ENCODE data around the gene CELA2A.

CELA2A gene

GRCh38 chr1:15456313-15456954 lies at the start of gene CELA2A:
CELA2A (plus strand) TSS chr1:15456732; CDS start chr1:15456754, 22 bp downstream.
- DNase-seq (ENCODE audit: low read depth), result no peak

GRCh38 chr1:15407580-15407979 lies 49.0 kb upstream of the CELA2A start:
- no peak for DNase-seq (ENCODE audit: low read depth)

GRCh38 chr1:15408890-15409387 lies 47.6 kb upstream of the CELA2A start:
- no peak for DNase-seq (ENCODE audit: low read depth)

GRCh38 chr1:15409388-15410222 lies 46.9 kb upstream of the CELA2A start, which contains the start of gene EFHD2:
EFHD2 (plus strand) TSS chr1:15409888; CDS start chr1:15409972, 84 bp downstream.
- peak; percentile 79 for DNase-seq (ENCODE audit: low read depth)

GRCh38 chr1:15410223-15410883 lies 46.2 kb upstream of the CELA2A start:
- DNase-seq (ENCODE audit: low read depth), result no peak

- DNase-seq (ENCODE audit: low read depth), result no peak
Measured at GRCh38 chr1:15410884-15411245, 45.7 kb upstream of the CELA2A start.

GRCh38 chr1:15411593-15412137 lies 44.9 kb upstream of the CELA2A start:
- DNase-seq (ENCODE audit: low read depth), result peak; percentile 33

- peak; percentile 30 for DNase-seq (ENCODE audit: low read depth)
Measured at GRCh38 chr1:15412175-15412800, 44.2 kb upstream of the CELA2A start.

GRCh38 chr1:15412843-15413242 lies 43.7 kb upstream of the CELA2A start:
- DNase-seq (ENCODE audit: low read depth), result no peak

- DNase-seq (ENCODE audit: low read depth), result no peak
Measured at GRCh38 chr1:15413563-15414444, 42.7 kb upstream of the CELA2A start.

GRCh38 chr1:15414445-15414983 lies 42.0 kb upstream of the CELA2A start:
- DNase-seq (ENCODE audit: low read depth), result no peak

- DNase-seq (ENCODE audit: low read depth), result peak; percentile 73
Measured at GRCh38 chr1:15417059-15417934, 39.2 kb upstream of the CELA2A start.

- DNase-seq (ENCODE audit: low read depth), result peak; percentile 22
Measured at GRCh38 chr1:15418806-15419515, 37.6 kb upstream of the CELA2A start.

- no peak for DNase-seq (ENCODE audit: low read depth)
Measured at GRCh38 chr1:15420853-15421465, 35.6 kb upstream of the CELA2A start.

GRCh38 chr1:15422871-15423270 lies 33.7 kb upstream of the CELA2A start:
- no peak for DNase-seq (ENCODE audit: low read depth)

- DNase-seq (ENCODE audit: low read depth), result peak; percentile 57
Measured at GRCh38 chr1:15423355-15424077, 33.0 kb upstream of the CELA2A start.

- no peak for DNase-seq (ENCODE audit: low read depth)
Measured at GRCh38 chr1:15424146-15424667, 32.3 kb upstream of the CELA2A start.

Data from EH (cell line).